ENCODE measurements around the gene NOP53. TPM values are rescaled to one million over a fixed set of nuclear protein-coding genes. Genes with fewer than 3 reads are reported as not detected.

Gene NOP53
- total and polyA plus RNA-seq, 4 donors: 25.8 to 85.5 (median 38.6) TPM

DNA sequence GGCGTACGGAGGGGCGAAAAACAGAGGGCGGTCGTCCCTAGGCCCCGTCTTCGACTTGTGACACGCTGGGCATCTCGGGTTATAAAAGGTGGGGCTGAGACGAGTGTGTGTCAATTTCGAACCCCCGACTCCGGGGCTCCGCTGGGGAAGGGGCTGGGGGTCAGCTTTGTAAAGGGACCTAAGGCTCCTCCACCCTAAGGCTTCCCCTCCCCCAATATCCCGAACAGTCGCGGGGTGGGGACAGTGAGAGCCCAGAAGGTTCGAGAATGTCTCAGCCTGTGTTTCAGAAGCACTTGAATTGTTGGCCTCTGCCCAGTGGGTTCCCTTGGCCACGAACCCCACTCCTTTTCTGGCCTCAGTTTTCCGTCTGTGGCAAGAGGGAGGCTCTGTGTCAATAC, 33.6 kb downstream of the NOP53 start:
- H3K4me1 ChIP-seq (ENCODE audit: control insufficient read depth in 4 of 4, insufficient read depth in 4 of 4, low read length in 3 of 4): peaks cover 4 to 11% (median 9%) of the 10 kb centered on the region in 4 donors
- 4% methylated on average over 20 of the region's 20 CpGs for WGBS

DNA sequence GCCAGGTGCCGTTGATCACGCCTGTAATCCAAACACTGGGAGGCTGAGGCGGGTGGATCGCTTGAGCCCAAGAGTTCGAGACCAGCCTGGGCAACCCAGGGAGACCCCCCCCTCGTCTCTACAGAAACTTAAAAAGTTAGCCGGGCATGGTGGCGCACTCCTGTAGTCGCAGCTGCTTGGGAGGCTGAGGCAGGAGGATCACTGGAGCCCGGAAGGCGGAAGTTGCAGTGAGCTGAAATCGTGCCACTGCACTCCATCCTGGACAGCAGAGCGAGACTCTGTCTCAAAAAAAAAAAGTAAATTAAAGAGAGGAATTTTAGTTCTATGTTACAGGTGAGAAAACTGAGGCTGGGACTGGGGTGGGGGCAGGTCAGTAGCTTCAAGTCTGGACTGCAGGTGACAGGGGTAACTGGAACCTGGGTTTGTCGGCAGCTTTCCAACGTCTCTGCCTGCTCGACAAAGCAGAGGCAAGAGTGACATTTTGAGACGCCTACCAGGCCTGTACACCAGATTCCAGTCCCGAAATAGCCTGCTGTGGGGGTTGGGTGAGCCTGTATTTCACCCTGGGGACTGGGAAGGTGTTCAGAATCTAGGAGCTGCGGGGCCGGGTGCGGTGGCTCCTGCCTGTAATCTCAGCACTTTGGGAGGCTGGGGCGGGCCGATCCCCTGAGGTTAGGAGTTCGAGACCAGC, 34.3 kb downstream of the NOP53 start:
- Histone ChIP-seq H3K27ac (ENCODE audit: low read depth in 1 of 2, low read length in 2 of 2) (peak overlapping the region; percentile 83 to 90), H3K36me3 (ENCODE audit: control insufficient read depth in 4 of 4, insufficient read depth in 3 of 4, low read depth in 1 of 4, low read length in 3 of 4) (peaks cover 0 to 9% (median 2%) of the 10 kb centered on the region in 4 donors), H3K27me3 (ENCODE audit: control insufficient read depth in 4 of 4, insufficient read depth in 4 of 4, low read length in 3 of 4) (no peaks in the 10 kb centered on the region), H3K4me1 (ENCODE audit: control insufficient read depth in 4 of 4, insufficient read depth in 4 of 4, low read length in 3 of 4) (peaks cover 4 to 11% (median 9%) of the 10 kb centered on the region in 4 donors), H3K9me3 (ENCODE audit: control insufficient read depth in 4 of 4, low read length in 3 of 4) (no peaks in the 10 kb centered on the region), H3K9ac (ENCODE audit: low read depth in 1 of 2, low read length in 2 of 2) (peak overlapping the region; percentile 77 to 93), H3K4me3 (ENCODE audit: low read depth in 1 of 3, low read length in 3 of 3) (peak overlapping the region in 2 of 3 donors; percentile 84 to 87)
- WGBS: 77% methylated on average over 24 of the region's 24 CpGs
- DNase-seq (ENCODE audit: low spot score): no peak
- TF ChIP-seq REST (IDR thresholded peaks at IDR 0.05) (no peak), SP1 (IDR thresholded peaks at IDR 0.05) (no peak), FOXA2 (IDR thresholded peaks at IDR 0.05) (no peak), ZBTB33 (IDR thresholded peaks at IDR 0.05) (no peak)

More for the DNA sequence above, 33.6 kb downstream of the NOP53 start:
- TF ChIP-seq NR2F2 (IDR thresholded peaks at IDR 0.05) (no peak), HNF4G (IDR thresholded peaks at IDR 0.05) (no peak), YY1 (IDR thresholded peaks at IDR 0.05) (no peak), FOXA2 (IDR thresholded peaks at IDR 0.05) (no peak)
- Histone ChIP-seq H3K9ac (ENCODE audit: low read depth in 1 of 2, low read length in 2 of 2) (peak overlapping the region; percentile 77 to 93), H3K27ac (ENCODE audit: low read depth in 1 of 2, low read length in 2 of 2) (peak overlapping the region; percentile 83 to 90), H3K36me3 (ENCODE audit: control insufficient read depth in 4 of 4, insufficient read depth in 3 of 4, low read depth in 1 of 4, low read length in 3 of 4) (peaks cover 0 to 3% (median 0%) of the 10 kb centered on the region in 4 donors), H3K27me3 (ENCODE audit: control insufficient read depth in 4 of 4, insufficient read depth in 4 of 4, low read length in 3 of 4) (no peaks in the 10 kb centered on the region), H3K9me3 (ENCODE audit: control insufficient read depth in 4 of 4, low read length in 3 of 4) (no peaks in the 10 kb centered on the region), H3K4me3 (ENCODE audit: low read depth in 1 of 3, low read length in 3 of 3) (peak overlapping the region; percentile 76 to 87 (median 84))
- DNase-seq (ENCODE audit: low spot score): no peak

DNA sequence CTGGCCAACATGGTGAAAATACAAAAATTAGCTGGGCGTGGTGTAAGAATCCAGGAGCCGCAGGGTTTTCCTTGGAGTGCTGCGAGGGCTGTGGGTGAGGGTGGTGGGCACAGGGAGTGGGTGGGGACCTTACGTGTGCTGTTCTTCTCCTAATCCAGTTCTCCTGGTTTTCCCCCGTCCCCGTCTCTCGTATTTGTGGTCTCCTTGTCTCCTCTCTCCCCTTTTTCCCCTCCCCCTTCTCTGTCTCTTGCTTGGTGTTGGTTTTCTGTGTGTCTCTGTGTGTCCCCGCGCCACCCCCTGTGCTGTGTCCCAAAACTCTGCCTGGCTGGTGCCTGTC, 34.8 kb downstream of the NOP53 start:
- peaks cover 0 to 10% (median 2%) of the 10 kb centered on the region in 4 donors for H3K36me3 ChIP-seq (ENCODE audit: control insufficient read depth in 4 of 4, insufficient read depth in 3 of 4, low read depth in 1 of 4, low read length in 3 of 4)
- no peaks in the 10 kb centered on the region for H3K9me3 ChIP-seq (ENCODE audit: control insufficient read depth in 4 of 4, low read length in 3 of 4)
- WGBS: 88% methylated on average over 9 of the region's 9 CpGs
- no peak for DNase-seq (ENCODE audit: low spot score)
- H3K27ac ChIP-seq (ENCODE audit: low read depth in 1 of 2, low read length in 2 of 2): no peak overlapping the region
- H3K4me3 ChIP-seq (ENCODE audit: low read depth in 1 of 3, low read length in 3 of 3): no peak overlapping the region
- peaks cover 4 to 11% (median 9%) of the 10 kb centered on the region in 4 donors for H3K4me1 ChIP-seq (ENCODE audit: control insufficient read depth in 4 of 4, insufficient read depth in 4 of 4, low read length in 3 of 4)
- no peaks in the 10 kb centered on the region for H3K27me3 ChIP-seq (ENCODE audit: control insufficient read depth in 4 of 4, insufficient read depth in 4 of 4, low read length in 3 of 4)
- TF ChIP-seq, protein P1, sequence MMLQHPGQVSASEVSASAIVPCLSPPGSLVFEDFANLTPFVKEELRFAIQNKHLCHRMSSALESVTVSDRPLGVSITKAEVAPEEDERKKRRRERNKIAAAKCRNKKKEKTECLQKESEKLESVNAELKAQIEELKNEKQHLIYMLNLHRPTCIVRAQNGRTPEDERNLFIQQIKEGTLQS (IDR thresholded peaks at IDR 0.05): no peak
- TF ChIP-seq RAD21 (IDR thresholded peaks at IDR 0.05) (no peak), JUND (IDR thresholded peaks at IDR 0.05) (no peak), NR2F2 (IDR thresholded peaks at IDR 0.05) (no peak), TAF1 (conservative IDR thresholded peaks at IDR 0.05) (no peak), MAX (IDR thresholded peaks at IDR 0.05) (no peak), EGR1 (IDR thresholded peaks at IDR 0.05; ENCODE audit: low read depth in 2 of 2) (no peak), CTCF (IDR thresholded peaks at IDR 0.05; ENCODE audit: low read depth, low read length, missing input control) (no peak), RXRA (IDR thresholded peaks at IDR 0.05) (no peak), GABPA (IDR thresholded peaks at IDR 0.05 in 1 of 2, conservative IDR thresholded peaks at IDR 0.05 in 1 of 2) (no peak), YY1 (IDR thresholded peaks at IDR 0.05) (no peak), ZBTB33 (IDR thresholded peaks at IDR 0.05) (no peak)
- H3K9ac ChIP-seq (ENCODE audit: low read depth in 1 of 2, low read length in 2 of 2): no peak overlapping the region
